Measurements from ENCODE around the gene GGCT. TPM values are rescaled to one million over a fixed set of nuclear protein-coding genes. Genes with fewer than 3 reads are reported as not detected.

The GGCT gene
- total and polyA plus RNA-seq, 2 donors (not counting 3 experiments of a cell fraction or from before 2014, with no cell fraction given) = 21.1 to 44.3 TPM

- intact Hi-C loops (cut with micrococcal nuclease) (no loop called here), dilution Hi-C loops (cut with MboI; ENCODE audit: extremely low pct_ligation_motif_present, low sequenced_read_pairs) (no loop called here)
- Histone ChIP-seq H3K9me3 (replicated peaks; ENCODE audit: control insufficient read depth, insufficient read depth, low read length) (no peaks in the 10 kb centered on the region), H3K4me3 (replicated peaks in 1 of 3; ENCODE audit: insufficient read depth in 1 of 3, low read depth in 1 of 3, low read length in 3 of 3) (no peak overlapping the region), H3K9me1 (replicated peaks; ENCODE audit: control insufficient read depth, extremely low read depth, insufficient read depth, low read length) (no peaks in the 10 kb centered on the region), H3K27me3 (ENCODE audit: control insufficient read depth in 2 of 2, insufficient read depth in 2 of 2, low read length in 2 of 2) (no peaks in the 10 kb centered on the region), H3K4me2 (ENCODE audit: insufficient read depth, low read length) (no peak overlapping the region), H3K9ac (replicated peaks; ENCODE audit: extremely low read depth, insufficient read depth, low read length) (no peak overlapping the region), H4K20me1 (replicated peaks; ENCODE audit: control insufficient read depth, extremely low read depth, insufficient read depth, low read length) (no peaks in the 10 kb centered on the region), H3K79me2 (ENCODE audit: control insufficient read depth, insufficient read depth, low read length) (no peaks in the 10 kb centered on the region), H3K27ac (ENCODE audit: insufficient read depth, low read depth, low read length) (no peak overlapping the region), H3K4me1 (ENCODE audit: control insufficient read depth, extremely low read depth, insufficient read depth, low read length) (no peaks in the 10 kb centered on the region), H2AFZ (ENCODE audit: low read depth, low read length) (no peak overlapping the region), H3K36me3 (ENCODE audit: control insufficient read depth in 2 of 2, extremely low read depth in 1 of 2, insufficient read depth in 2 of 2, low read length in 2 of 2) (peaks cover 10 to 69% of the 10 kb centered on the region in 2 experiments)
- CTCF ChIA-PET = interaction anchor here (0.9 to 1.5 kb wide), 2 partner anchors 11 to 115 kb away, joined by 4 to 9 read pairs; no protein-coding TSS in a partner anchor
- no peak for TF ChIP-seq POLR2AphosphoS5 (IDR thresholded peaks at IDR 0.05; ENCODE audit: insufficient read depth, low read depth, low read length)
- TF ChIP-seq MAX (IDR thresholded peaks at IDR 0.05; ENCODE audit: insufficient read depth, insufficient read length) = no peak
- no peak for TF ChIP-seq CTCF (IDR thresholded peaks at IDR 0.05; ENCODE audit: extremely low read depth in 1 of 2, insufficient read depth in 1 of 2, low read depth in 1 of 2, low read length in 2 of 2)
- TF ChIP-seq FOS (IDR thresholded peaks at IDR 0.05; ENCODE audit: borderline replicate concordance, insufficient read depth, low read length) = no peak
- TF ChIP-seq EZH2 (IDR thresholded peaks at IDR 0.05; ENCODE audit: borderline replicate concordance, low read depth, low read length, severe bottlenecking) = no peak
- TF ChIP-seq POLR2A (IDR thresholded peaks at IDR 0.05; ENCODE audit: low read depth, low read length) = no peak
- no peak for TF ChIP-seq JUN (IDR thresholded peaks at IDR 0.05; ENCODE audit: borderline replicate concordance, insufficient read depth, insufficient read length, low read depth)
- no peak for TF ChIP-seq MYC (IDR thresholded peaks at IDR 0.05; ENCODE audit: low read depth, low read length)
- TF ChIP-seq GATA2 (IDR thresholded peaks at IDR 0.05; ENCODE audit: insufficient read depth, insufficient read length, low read depth, low read length) = no peak
- FAIRE-seq (no peak), DNase-seq (ENCODE audit: low read depth, low spot score) (no peak)
- POLR2A ChIA-PET = no interaction called here
- no TSS peak for BruUV-seq (replicated peaks)
These were observed 56.0 kb downstream of the GGCT start for GRCh38 chr7:30448461-30449189.
